H9 (cell line): ENCODE results near the gene CCDC177. TPM values are rescaled to one million over a fixed set of nuclear protein-coding genes. Genes with fewer than 3 reads are reported as not detected.

Source experiments
- DNase-seq: peaks from one replicate; pipeline ENCODE4 v3.0.0-alpha.2; 2017
- H2AFZ ChIP-seq: one replicate; pipeline ENCODE4 v1.6.1; 2013; ENCODE audit warnings: mild to moderate bottlenecking, low read length, control low read depth, moderate library complexity
- H2AK5ac ChIP-seq: 2 replicates; pipeline ENCODE4 v1.6.1; 2013; ENCODE audit warnings: low read length, control low read depth, mixed read lengths; ENCODE audit not compliant: insufficient read length
- H2BK120ac ChIP-seq: one replicate; pipeline ENCODE4 v1.6.1; 2013; ENCODE audit warnings: low read depth, mild to moderate bottlenecking, low read length, control low read depth, inconsistent platforms; ENCODE audit not compliant: poor library complexity, severe bottlenecking
- H2BK12ac ChIP-seq: 2 replicates; pipeline ENCODE4 v1.6.1; 2013; ENCODE audit warnings: low read length, control low read depth, mixed read lengths, low read depth; ENCODE audit not compliant: insufficient read length
- H2BK15ac ChIP-seq: 2 replicates; pipeline ENCODE4 v1.6.1; 2013; ENCODE audit warnings: low read depth, low read length, control low read depth
- H2BK20ac ChIP-seq: one replicate; pipeline ENCODE4 v1.6.1; 2013; ENCODE audit warnings: low read depth, mild to moderate bottlenecking, low read length, control low read depth, inconsistent platforms; ENCODE audit not compliant: poor library complexity, severe bottlenecking
- H2BK5ac ChIP-seq: 2 replicates; pipeline ENCODE4 v1.6.1; 2013; ENCODE audit warnings: low read length, control low read depth, mixed read lengths; ENCODE audit not compliant: insufficient read length
- H3K14ac ChIP-seq: 2 replicates; pipeline ENCODE4 v1.6.1; 2013; ENCODE audit warnings: low read length, control low read depth; ENCODE audit not compliant: insufficient read depth
- H3K18ac ChIP-seq: 2 replicates; pipeline ENCODE4 v1.6.1; 2013; ENCODE audit warnings: low read depth, mild to moderate bottlenecking, mixed read lengths, low read length, control low read depth; ENCODE audit not compliant: insufficient read length
- H3K23ac ChIP-seq: 2 replicates; pipeline ENCODE4 v1.6.1; 2013; ENCODE audit warnings: low read length, control low read depth, mixed read lengths, low read depth; ENCODE audit not compliant: insufficient read length
- H3K23me2 ChIP-seq: 2 replicates; pipeline ENCODE4 v1.6.1; 2013; ENCODE audit warnings: low read depth, mild to moderate bottlenecking, mixed read lengths, low read length, control low read depth; ENCODE audit not compliant: insufficient read length, poor library complexity, severe bottlenecking
- H3K27ac ChIP-seq: 2 replicates; pipeline ENCODE4 v1.5.1; 2013; ENCODE audit warnings: low read length, control low read depth, mixed read lengths, low read depth; ENCODE audit not compliant: insufficient read length
- H3K27me3 ChIP-seq: 2 replicates; pipeline ENCODE4 v1.6.1; 2013; ENCODE audit warnings: low read length, control low read depth, inconsistent platforms; ENCODE audit not compliant: insufficient read depth
- H3K4ac ChIP-seq: 2 replicates; pipeline ENCODE4 v1.6.1; 2013; ENCODE audit warnings: low read depth, mild to moderate bottlenecking, control low read depth, inconsistent platforms, low read length, moderate library complexity
- H3K4me1 ChIP-seq: 2 replicates; pipeline ENCODE4 v1.6.1; 2013; ENCODE audit warnings: low read length, control low read depth, inconsistent platforms; ENCODE audit not compliant: insufficient read depth
- H3K4me2 ChIP-seq: 2 replicates; pipeline ENCODE4 v1.6.1; 2013; ENCODE audit warnings: low read length, control low read depth, mixed read lengths; ENCODE audit not compliant: insufficient read length, insufficient read depth
- H3K56ac ChIP-seq: 2 replicates; pipeline ENCODE4 v1.6.1; 2013; ENCODE audit warnings: low read depth, mild to moderate bottlenecking, mixed read lengths, low read length, control low read depth; ENCODE audit not compliant: insufficient read length
- H3K79me1 ChIP-seq: 2 replicates; pipeline ENCODE4 v1.6.1; 2013; ENCODE audit warnings: low read depth, mild to moderate bottlenecking, moderate library complexity, low read length, control low read depth, inconsistent platforms; ENCODE audit not compliant: insufficient read depth, poor library complexity, severe bottlenecking
- H3K79me2 ChIP-seq: 2 replicates; pipeline ENCODE4 v1.6.1; 2013; ENCODE audit warnings: low read length, control low read depth, inconsistent platforms; ENCODE audit not compliant: insufficient read depth
- H3K9ac ChIP-seq: 2 replicates; pipeline ENCODE4 v1.6.1; 2013; ENCODE audit warnings: low read length, control low read depth, mixed read lengths; ENCODE audit not compliant: insufficient read length; ENCODE audit errors: extremely low read depth
- H3K9me3 ChIP-seq: one replicate; pipeline ENCODE4 v1.6.1; 2013; ENCODE audit warnings: low read depth, low read length, inconsistent platforms; ENCODE audit not compliant: control insufficient read depth
- H3T11ph ChIP-seq: one replicate; pipeline ENCODE4 v1.6.1; 2013; ENCODE audit warnings: mild to moderate bottlenecking, low read length, control low read depth, inconsistent platforms
- H4K20me1 ChIP-seq: one replicate; pipeline ENCODE4 v1.6.1; 2013; ENCODE audit not compliant: control insufficient read depth, insufficient read length, insufficient read depth
- H4K5ac ChIP-seq: 2 replicates; pipeline ENCODE4 v1.6.1; 2013; ENCODE audit warnings: low read depth, mild to moderate bottlenecking, mixed read lengths, low read length, control low read depth; ENCODE audit not compliant: insufficient read length
- H4K8ac ChIP-seq: replicated peaks from 2 replicates; pipeline ENCODE4 v1.6.1; 2013; ENCODE audit warnings: low read length, control low read depth, mixed read lengths, low read depth; ENCODE audit not compliant: insufficient read length
- H4K91ac ChIP-seq: 2 replicates; pipeline ENCODE4 v1.6.1; 2013; ENCODE audit warnings: low read depth, mild to moderate bottlenecking, moderate library complexity, mixed read lengths, low read length, control low read depth; ENCODE audit not compliant: insufficient read length
- H3K27ac Mint-ChIP-seq, 3 experiments: 2 replicates in 2 of 3; 3 replicates in 1 of 3; pipeline ENCODE4 v1.8.0; 2020 to 2021; ENCODE audit warnings: mixed read lengths in 3 of 3, mild to moderate bottlenecking in 1 of 3, moderate library complexity in 1 of 3
- H3K27me3 Mint-ChIP-seq: 2 replicates; pipeline ENCODE4 v1.8.0; 2021; ENCODE audit warnings: low read depth, mild to moderate bottlenecking, moderate library complexity, mixed read lengths
- H3K36me3 Mint-ChIP-seq, 3 experiments: 2 replicates in 2 of 3; 3 replicates in 1 of 3; pipeline ENCODE4 v1.8.0; 2020 to 2021; ENCODE audit warnings: low read depth in 3 of 3, mixed read lengths in 3 of 3; ENCODE audit not compliant: insufficient read depth in 1 of 3
- H3K4me1 Mint-ChIP-seq, 2 experiments: 2 replicates each; pipeline ENCODE4 v1.8.0; 2020; ENCODE audit warnings: mixed read lengths in 2 of 2
- H3K4me3 Mint-ChIP-seq, 2 experiments: 2 replicates in 1 of 2; 3 replicates in 1 of 2; pipeline ENCODE4 v1.8.0; 2020 to 2021; ENCODE audit warnings: mild to moderate bottlenecking in 2 of 2, mixed read lengths in 2 of 2, moderate library complexity in 1 of 2
- H3K9me3 Mint-ChIP-seq, 2 experiments: 2 replicates in 1 of 2; 3 replicates in 1 of 2; pipeline ENCODE4 v1.8.0; 2020; ENCODE audit warnings: mild to moderate bottlenecking in 2 of 2, mixed read lengths in 2 of 2, moderate library complexity in 1 of 2
- WGBS: extraction: QIAGEN DNeasy Blood & Tissue Kit; methylation state at CpG from one replicate; pipeline ENCODE4 v1.1.7; 2013; ENCODE audit warnings: missing lambda C conversion rate, low lambda C conversion rate, mixed read lengths; ENCODE audit not compliant: insufficient read length; ENCODE audit errors: extremely low coverage; 5-methylcytosine and 5-hydroxymethylcytosine counted together
- total RNA-seq: library from RNA; stranded (reverse); gene quantifications from 2 replicates; pipeline ENCODE4 v1.2.1, GENCODE V29; 2021
- TF ChIP-seq, protein P1 (sequence below): fragments of 200-600 bp; sonication (generic); conservative IDR thresholded peaks from 3 replicates; pipeline ENCODE4 v1.8.0; 2021; ENCODE audit warnings: antibody characterized with exemption, mild to moderate bottlenecking

CCDC177 gene
- total RNA-seq, 1 experiment from 2014 or later = 6.1 TPM

DNA sequence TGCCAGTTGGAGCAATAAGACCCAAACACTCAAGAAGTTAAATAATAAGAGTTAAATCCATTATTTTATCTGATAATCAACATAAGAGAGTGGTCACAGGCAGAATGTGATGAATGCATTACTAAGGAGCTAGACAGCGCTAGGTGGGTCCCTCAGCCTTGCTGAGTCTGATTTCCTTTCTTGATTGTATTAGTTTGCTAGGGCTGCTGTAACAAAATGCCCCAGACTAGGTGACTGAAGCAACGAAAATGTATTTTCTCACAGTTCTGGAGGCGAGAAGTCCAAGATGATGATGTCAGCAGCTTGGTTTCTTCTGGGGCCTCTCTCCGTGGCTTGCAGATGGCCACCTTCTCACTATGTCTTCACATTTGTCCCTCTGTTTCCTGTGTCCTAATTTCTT lies 8.2 kb upstream of the CCDC177 start:
- no peak overlapping the region for H3K4me3 Mint-ChIP-seq
- H3K9me3 Mint-ChIP-seq = no peaks in the 10 kb centered on the region; a peak in 1 of 5 replicates
- H2BK120ac ChIP-seq = no peak overlapping the region
- no peak overlapping the region for H3K23ac ChIP-seq
- H2BK5ac ChIP-seq = no peak overlapping the region
- H3K14ac ChIP-seq = no peak overlapping the region
- TF ChIP-seq, protein P1, sequence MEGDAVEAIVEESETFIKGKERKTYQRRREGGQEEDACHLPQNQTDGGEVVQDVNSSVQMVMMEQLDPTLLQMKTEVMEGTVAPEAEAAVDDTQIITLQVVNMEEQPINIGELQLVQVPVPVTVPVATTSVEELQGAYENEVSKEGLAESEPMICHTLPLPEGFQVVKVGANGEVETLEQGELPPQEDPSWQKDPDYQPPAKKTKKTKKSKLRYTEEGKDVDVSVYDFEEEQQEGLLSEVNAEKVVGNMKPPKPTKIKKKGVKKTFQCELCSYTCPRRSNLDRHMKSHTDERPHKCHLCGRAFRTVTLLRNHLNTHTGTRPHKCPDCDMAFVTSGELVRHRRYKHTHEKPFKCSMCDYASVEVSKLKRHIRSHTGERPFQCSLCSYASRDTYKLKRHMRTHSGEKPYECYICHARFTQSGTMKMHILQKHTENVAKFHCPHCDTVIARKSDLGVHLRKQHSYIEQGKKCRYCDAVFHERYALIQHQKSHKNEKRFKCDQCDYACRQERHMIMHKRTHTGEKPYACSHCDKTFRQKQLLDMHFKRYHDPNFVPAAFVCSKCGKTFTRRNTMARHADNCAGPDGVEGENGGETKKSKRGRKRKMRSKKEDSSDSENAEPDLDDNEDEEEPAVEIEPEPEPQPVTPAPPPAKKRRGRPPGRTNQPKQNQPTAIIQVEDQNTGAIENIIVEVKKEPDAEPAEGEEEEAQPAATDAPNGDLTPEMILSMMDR = no peak
- H3K79me2 ChIP-seq = no peaks in the 10 kb centered on the region
- H2AFZ ChIP-seq = no peak overlapping the region
- H4K20me1 ChIP-seq = no peaks in the 10 kb centered on the region
- no peaks in the 10 kb centered on the region for H3K27me3 ChIP-seq
- H3K27ac Mint-ChIP-seq = no peak overlapping the region
- WGBS = no CpG with 5 or more reads among the region's 4 CpGs
- no peaks in the 10 kb centered on the region for H3K23me2 ChIP-seq
- no peak overlapping the region for H4K8ac ChIP-seq
- no peaks in the 10 kb centered on the region for H3K36me3 Mint-ChIP-seq
- no peak overlapping the region for H3K18ac ChIP-seq
- no peaks in the 10 kb centered on the region for H3K79me1 ChIP-seq
- H2BK15ac ChIP-seq = no peak overlapping the region
- no peak overlapping the region for H3K4me2 ChIP-seq
- no peaks in the 10 kb centered on the region for H3K9me3 ChIP-seq
- no peak overlapping the region for H4K5ac ChIP-seq
- H3T11ph ChIP-seq = no peak overlapping the region
- H3K27ac ChIP-seq = no peak overlapping the region
- no peak overlapping the region for H3K9ac ChIP-seq
- peaks cover 10 to 17% of the 10 kb centered on the region in 2 experiments for H3K4me1 Mint-ChIP-seq
- no peak for DNase-seq
- no peak overlapping the region for H3K56ac ChIP-seq
- H2BK12ac ChIP-seq = no peak overlapping the region
- H2BK20ac ChIP-seq = no peak overlapping the region
- no peaks in the 10 kb centered on the region for H3K4me1 ChIP-seq
- no peak overlapping the region for H3K4ac ChIP-seq
- no peaks in the 10 kb centered on the region for H3K27me3 Mint-ChIP-seq
- no peak overlapping the region for H4K91ac ChIP-seq
- no peak overlapping the region for H2AK5ac ChIP-seq
